ENCODE data around the gene RAB11A.

DNA sequence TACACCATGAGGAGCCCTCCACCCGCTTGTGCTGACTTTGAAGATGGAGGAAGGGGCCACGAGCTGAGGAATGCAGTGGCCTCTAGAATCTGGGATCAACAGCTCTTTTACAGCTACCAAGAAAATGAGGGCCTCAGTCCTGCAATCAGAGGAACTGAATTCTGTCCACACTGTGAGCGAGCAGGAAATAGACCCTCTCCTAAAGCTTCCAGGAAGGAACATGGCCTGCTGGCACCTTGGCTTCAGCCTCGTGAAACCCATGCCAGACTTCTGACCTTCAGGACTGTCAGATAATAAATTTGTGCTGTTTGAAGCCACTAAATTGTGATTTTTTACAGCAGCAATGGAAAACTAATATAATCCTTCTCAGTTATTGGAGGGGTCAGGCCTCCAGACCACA, 61.9 kb downstream of the RAB11A start:
- TF ChIP-seq, protein P1, sequence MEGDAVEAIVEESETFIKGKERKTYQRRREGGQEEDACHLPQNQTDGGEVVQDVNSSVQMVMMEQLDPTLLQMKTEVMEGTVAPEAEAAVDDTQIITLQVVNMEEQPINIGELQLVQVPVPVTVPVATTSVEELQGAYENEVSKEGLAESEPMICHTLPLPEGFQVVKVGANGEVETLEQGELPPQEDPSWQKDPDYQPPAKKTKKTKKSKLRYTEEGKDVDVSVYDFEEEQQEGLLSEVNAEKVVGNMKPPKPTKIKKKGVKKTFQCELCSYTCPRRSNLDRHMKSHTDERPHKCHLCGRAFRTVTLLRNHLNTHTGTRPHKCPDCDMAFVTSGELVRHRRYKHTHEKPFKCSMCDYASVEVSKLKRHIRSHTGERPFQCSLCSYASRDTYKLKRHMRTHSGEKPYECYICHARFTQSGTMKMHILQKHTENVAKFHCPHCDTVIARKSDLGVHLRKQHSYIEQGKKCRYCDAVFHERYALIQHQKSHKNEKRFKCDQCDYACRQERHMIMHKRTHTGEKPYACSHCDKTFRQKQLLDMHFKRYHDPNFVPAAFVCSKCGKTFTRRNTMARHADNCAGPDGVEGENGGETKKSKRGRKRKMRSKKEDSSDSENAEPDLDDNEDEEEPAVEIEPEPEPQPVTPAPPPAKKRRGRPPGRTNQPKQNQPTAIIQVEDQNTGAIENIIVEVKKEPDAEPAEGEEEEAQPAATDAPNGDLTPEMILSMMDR (IDR thresholded peaks at IDR 0.05; ENCODE audit: borderline replicate concordance, extremely low read depth, low read length, poor library complexity, severe bottlenecking): no peak
- no peak for TF ChIP-seq EZH2 (IDR thresholded peaks at IDR 0.05; ENCODE audit: borderline replicate concordance, low read depth, low read length, severe bottlenecking)

All from DND-41 (cell line).